ENCODE data around the gene CDH4.

CDH4 gene

DNA sequence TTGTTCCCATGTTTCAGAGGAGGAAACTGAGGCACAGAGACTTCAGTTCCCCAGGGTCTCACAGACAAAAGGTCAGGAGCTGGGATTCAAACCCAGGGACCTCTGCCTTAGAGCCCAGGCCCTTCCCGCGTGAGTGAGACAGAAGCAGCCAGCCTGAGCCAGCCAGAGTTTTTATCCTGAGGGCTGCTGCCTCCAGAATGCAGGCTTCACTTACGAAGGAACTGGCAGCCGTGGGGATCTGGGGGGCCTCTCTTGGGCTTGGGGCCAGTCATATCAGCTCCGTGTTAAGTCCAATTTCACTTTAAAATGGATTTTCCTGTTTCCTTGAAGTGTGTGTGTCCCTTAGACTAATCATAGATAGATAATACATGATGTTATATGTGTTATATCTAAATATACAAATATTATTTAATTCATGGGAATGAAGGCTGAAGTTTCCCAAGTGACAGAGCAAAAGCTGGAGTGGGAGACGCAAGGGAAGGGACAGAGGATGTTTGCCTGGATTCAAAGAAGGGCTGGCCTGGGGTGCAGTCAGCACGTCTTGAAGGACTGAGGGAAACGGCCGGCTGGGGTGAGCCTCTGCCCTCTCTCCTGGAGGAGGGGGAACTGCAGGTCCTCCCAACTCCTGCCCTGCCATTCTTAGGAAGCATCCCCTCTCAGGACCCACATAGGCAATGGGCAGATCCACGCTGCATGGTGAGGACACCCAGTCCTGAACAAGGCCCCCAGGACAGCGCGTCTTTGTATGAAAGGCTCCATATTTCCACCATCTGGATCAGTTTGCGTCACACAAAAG lies 320.1 kb downstream of the CDH4 start:
- no peak overlapping the region for H3K4me3 ChIP-seq (ENCODE audit: low read depth, low read length)
- TF ChIP-seq, protein P1, sequence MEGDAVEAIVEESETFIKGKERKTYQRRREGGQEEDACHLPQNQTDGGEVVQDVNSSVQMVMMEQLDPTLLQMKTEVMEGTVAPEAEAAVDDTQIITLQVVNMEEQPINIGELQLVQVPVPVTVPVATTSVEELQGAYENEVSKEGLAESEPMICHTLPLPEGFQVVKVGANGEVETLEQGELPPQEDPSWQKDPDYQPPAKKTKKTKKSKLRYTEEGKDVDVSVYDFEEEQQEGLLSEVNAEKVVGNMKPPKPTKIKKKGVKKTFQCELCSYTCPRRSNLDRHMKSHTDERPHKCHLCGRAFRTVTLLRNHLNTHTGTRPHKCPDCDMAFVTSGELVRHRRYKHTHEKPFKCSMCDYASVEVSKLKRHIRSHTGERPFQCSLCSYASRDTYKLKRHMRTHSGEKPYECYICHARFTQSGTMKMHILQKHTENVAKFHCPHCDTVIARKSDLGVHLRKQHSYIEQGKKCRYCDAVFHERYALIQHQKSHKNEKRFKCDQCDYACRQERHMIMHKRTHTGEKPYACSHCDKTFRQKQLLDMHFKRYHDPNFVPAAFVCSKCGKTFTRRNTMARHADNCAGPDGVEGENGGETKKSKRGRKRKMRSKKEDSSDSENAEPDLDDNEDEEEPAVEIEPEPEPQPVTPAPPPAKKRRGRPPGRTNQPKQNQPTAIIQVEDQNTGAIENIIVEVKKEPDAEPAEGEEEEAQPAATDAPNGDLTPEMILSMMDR (IDR thresholded peaks at IDR 0.05; ENCODE audit: low read depth, low read length) = no peak

DNA sequence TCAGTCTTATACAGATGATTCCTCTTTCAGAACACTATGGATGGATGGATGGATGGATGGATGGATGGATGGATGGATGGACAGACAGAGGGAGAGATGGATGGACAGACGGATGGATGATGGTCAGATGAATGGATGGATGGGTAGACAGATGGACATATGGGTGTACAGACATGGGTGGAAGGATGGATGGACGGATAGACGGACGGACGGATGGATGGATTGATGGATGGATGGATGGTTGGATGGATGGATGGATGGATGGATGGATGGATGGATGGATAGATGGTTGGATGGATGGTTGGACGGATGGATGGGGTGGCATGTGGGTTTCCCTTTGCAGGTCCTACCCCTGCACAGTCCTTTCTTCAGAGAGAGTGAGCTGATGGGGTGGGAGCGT lies 320.7 kb downstream of the CDH4 start:
- no peak overlapping the region for H3K4me3 ChIP-seq (ENCODE audit: low read depth, low read length)
- TF ChIP-seq, protein P1 (IDR thresholded peaks at IDR 0.05; ENCODE audit: low read depth, low read length) = no peak

DNA sequence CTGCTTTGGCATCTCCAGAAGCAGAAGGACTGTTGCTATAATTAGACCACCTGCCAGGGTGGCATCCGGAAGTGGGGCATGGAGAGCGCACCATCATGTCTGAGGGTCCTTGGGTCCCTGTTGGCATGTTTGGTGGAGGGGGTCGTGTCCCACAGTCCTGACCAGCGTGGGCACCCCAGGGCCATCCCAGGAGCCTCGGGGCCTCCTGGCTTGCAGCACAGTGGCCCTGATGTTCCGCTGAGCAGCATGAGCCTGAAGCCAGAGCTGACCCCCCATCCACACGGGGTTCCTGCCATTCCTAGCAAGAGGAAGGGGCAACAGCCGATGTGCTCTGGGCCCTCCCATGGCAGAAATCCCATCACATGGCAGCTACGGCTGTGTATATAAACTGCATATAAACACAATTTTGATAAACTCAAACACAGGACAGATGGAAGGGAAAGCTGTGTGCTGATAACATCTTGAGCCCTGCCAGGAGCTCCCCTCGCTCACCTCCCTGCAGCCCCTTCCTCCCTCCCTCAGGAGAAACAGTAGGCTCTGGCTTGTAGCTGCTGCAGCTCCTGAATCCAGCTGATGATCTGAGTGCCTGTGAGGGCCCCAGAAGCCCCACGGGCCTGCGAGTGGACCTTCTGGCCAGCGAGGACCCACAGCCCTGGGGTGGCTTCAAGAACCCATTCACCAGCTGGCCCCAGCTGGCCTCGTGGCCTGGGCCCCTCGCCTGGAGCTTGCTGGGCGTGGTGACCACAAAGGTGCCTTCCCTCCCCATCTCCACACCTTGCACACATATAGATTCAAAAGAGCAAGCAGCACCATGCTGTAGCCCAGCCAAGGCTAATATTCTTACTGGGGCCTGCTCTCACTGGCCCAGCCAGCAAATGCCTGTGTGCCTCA lies 321.6 kb downstream of the CDH4 start:
- no peak overlapping the region for H3K4me3 ChIP-seq (ENCODE audit: low read depth, low read length)
- TF ChIP-seq, protein P1 (IDR thresholded peaks at IDR 0.05; ENCODE audit: low read depth, low read length) = no peak

DNA sequence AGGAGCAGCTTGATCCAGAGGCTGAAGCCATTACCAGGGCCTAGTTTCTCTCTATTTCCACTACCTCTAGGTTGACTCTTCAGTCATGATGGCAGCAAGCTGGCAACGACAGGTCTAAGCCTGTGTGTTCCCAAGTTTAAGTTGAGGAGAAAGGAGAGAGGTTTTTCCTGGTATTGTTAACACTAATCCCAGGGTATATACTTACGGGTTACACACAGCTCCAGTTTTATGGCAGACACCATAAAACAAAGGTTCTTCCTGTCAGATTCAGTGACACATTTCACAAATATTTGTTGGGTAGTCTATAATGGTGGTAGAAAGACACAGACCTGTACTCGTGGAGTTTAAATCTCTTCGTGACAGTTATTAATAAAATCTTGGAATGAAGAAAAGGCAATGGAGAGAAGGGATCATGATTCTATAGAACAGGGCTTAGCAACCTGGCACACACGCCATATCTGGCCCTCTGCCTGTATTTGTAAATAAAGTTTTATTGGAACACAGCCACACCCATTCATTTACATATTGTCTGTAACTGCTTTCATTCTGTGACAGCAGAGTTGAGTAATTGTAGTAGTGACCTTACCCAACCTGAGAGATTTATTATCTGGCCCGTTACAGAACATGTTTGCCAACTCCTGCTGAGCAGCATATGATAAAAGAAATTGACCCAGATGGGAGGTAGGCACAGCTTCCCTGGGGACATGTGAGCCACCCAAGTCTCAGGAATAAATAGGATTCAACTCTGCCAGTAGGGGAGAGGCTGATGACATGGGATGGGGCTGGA lies 323.3 kb downstream of the CDH4 start:
- TF ChIP-seq, protein P1 (IDR thresholded peaks at IDR 0.05; ENCODE audit: low read depth, low read length) = no peak
- H3K4me3 ChIP-seq (ENCODE audit: low read depth, low read length) = no peak overlapping the region

DNA sequence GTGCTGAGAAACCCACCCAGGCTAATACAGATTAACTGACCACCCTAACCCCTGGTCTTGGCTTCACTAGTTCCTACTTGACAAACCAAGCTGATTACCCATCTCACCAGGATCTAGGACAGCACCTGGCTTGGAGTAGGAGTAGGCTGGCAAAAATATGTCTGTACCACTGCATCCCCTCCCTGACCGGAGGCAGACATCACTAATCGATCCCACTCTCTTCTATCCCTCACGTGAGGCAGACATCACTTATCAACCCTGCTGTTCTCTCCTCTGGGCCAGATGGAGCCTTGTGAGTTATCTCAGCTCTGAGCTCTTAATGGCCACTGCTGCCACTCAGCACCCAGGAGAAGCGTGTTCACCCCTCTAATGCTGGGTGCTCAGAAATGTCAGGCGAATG lies 324.3 kb downstream of the CDH4 start:
- TF ChIP-seq, protein P1 (IDR thresholded peaks at IDR 0.05; ENCODE audit: low read depth, low read length) = no peak
- H3K4me3 ChIP-seq (ENCODE audit: low read depth, low read length) = no peak overlapping the region

DNA sequence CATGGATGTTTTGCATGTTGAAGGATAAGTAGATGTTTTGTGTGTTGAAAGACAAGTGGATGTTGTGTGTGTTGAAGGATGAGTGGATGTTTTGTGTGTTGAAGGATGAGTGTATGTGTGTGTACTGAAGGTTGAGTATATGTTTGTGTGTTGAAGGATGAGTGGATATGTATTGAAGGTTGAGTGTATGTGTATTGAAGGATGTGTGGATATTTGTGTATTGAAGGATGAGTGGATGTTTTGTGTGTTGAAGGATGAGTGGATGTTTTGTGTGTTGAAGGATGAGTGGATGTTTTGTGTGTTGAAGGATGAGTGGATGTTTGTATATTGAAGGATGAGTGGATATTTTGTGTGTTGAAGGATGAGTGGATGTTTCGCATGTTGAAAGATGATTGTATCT lies 325.0 kb downstream of the CDH4 start:
- TF ChIP-seq, protein P1 (IDR thresholded peaks at IDR 0.05; ENCODE audit: low read depth, low read length) = no peak
- H3K4me3 ChIP-seq (ENCODE audit: low read depth, low read length) = no peak overlapping the region
